T-helper 2 cell treated with Interferon-gamma antibody and Interleukin-4, amounts not matched to agents 5 μg/mL and 100 μg/mL, for 36 hours (primary cell): ENCODE measurements around the gene P3H1.
"Not testable (repeated sequence)": the region's sequence is repeated elsewhere in the genome, so short reads cannot be mapped to it uniquely, and the experiment has no call there.

Experiments
- DNase-seq: peaks from one replicate; pipeline ENCODE4 v3.0.0; 2021; ENCODE audit warnings: low spot score
- H3K27ac Mint-ChIP-seq: one replicate; pipeline ENCODE4 v1.8.0; 2021; ENCODE audit warnings: mild to moderate bottlenecking, mixed read lengths
- H3K27me3 Mint-ChIP-seq: one replicate; pipeline ENCODE4 v1.8.0; 2021; ENCODE audit warnings: low read depth, mixed read lengths
- H3K36me3 Mint-ChIP-seq: one replicate; pipeline ENCODE4 v1.8.0; 2021; ENCODE audit warnings: low read depth, mixed read lengths
- H3K4me1 Mint-ChIP-seq: one replicate; pipeline ENCODE4 v1.8.0; 2021; ENCODE audit warnings: low read depth, mixed read lengths
- H3K4me3 Mint-ChIP-seq: one replicate; pipeline ENCODE4 v1.8.0; 2022; ENCODE audit warnings: mild to moderate bottlenecking, moderate library complexity, mixed read lengths
- H3K9me3 Mint-ChIP-seq: one replicate; pipeline ENCODE4 v1.8.0; 2021; ENCODE audit warnings: mixed read lengths

The P3H1 gene

GRCh38 chr1:42762269-42762668 lies 4.6 kb downstream of the P3H1 start:
- no peaks in the 10 kb centered on the region for H3K27me3 Mint-ChIP-seq

GRCh38 chr1:42761567-42761966 lies 5.3 kb downstream of the P3H1 start:
- peaks cover 13% of the 10 kb centered on the region for H3K36me3 Mint-ChIP-seq
- no peaks in the 10 kb centered on the region for H3K27me3 Mint-ChIP-seq
- no peaks in the 10 kb centered on the region for H3K9me3 Mint-ChIP-seq
- DNase-seq = no peak
- H3K4me3 Mint-ChIP-seq = no peak overlapping the region
- H3K4me1 Mint-ChIP-seq = no peaks in the 10 kb centered on the region
- no peak overlapping the region for H3K27ac Mint-ChIP-seq

More at GRCh38 chr1:42762269-42762668, 4.6 kb downstream of the P3H1 start:
- H3K4me1 Mint-ChIP-seq = no peaks in the 10 kb centered on the region
- H3K36me3 Mint-ChIP-seq = peaks cover 9% of the 10 kb centered on the region
- H3K27ac Mint-ChIP-seq = no peak overlapping the region
- no peak overlapping the region for H3K4me3 Mint-ChIP-seq
- H3K9me3 Mint-ChIP-seq = no peaks in the 10 kb centered on the region
- no peak for DNase-seq

GRCh38 chr1:42759114-42759513 lies 7.7 kb downstream of the P3H1 start:
- Mint-ChIP-seq H3K4me3 (no peak overlapping the region), H3K36me3 (peaks cover 28% of the 10 kb centered on the region), H3K9me3 (no peaks in the 10 kb centered on the region), H3K27me3 (no peaks in the 10 kb centered on the region), H3K4me1 (no peaks in the 10 kb centered on the region), H3K27ac (no peak overlapping the region)
- DNase-seq = no peak

- DNase-seq = no peak
- peaks cover 32% of the 10 kb centered on the region for H3K36me3 Mint-ChIP-seq
- no peaks in the 10 kb centered on the region for H3K9me3 Mint-ChIP-seq
- no peak overlapping the region for H3K27ac Mint-ChIP-seq
- no peak overlapping the region for H3K4me3 Mint-ChIP-seq
- no peaks in the 10 kb centered on the region for H3K27me3 Mint-ChIP-seq
- no peaks in the 10 kb centered on the region for H3K4me1 Mint-ChIP-seq
These were observed 8.2 kb downstream of the P3H1 start for GRCh38 chr1:42758641-42759040.

- Mint-ChIP-seq H3K9me3 (no peaks in the 10 kb centered on the region), H3K4me3 (no peak overlapping the region), H3K27ac (no peak overlapping the region), H3K4me1 (no peaks in the 10 kb centered on the region), H3K27me3 (no peaks in the 10 kb centered on the region), H3K36me3 (peaks cover 35% of the 10 kb centered on the region)
- no peak for DNase-seq
These were observed 8.9 kb downstream of the P3H1 start for GRCh38 chr1:42757892-42758275.

GRCh38 chr1:42756956-42757891 lies 9.6 kb downstream of the P3H1 start:
- Mint-ChIP-seq H3K36me3 (peaks cover 42% of the 10 kb centered on the region), H3K4me3 (no peak overlapping the region), H3K27me3 (no peaks in the 10 kb centered on the region), H3K9me3 (no peaks in the 10 kb centered on the region), H3K4me1 (no peaks in the 10 kb centered on the region), H3K27ac (no peak overlapping the region)
- no peak for DNase-seq

- H3K4me1 Mint-ChIP-seq = no peaks in the 10 kb centered on the region
- DNase-seq = no peak
- H3K36me3 Mint-ChIP-seq = peaks cover 59% of the 10 kb centered on the region
- no peak overlapping the region for H3K4me3 Mint-ChIP-seq
- H3K27ac Mint-ChIP-seq = no peak overlapping the region
- H3K9me3 Mint-ChIP-seq = peaks cover 5% of the 10 kb centered on the region
- no peaks in the 10 kb centered on the region for H3K27me3 Mint-ChIP-seq
These were observed 13.8 kb downstream of the P3H1 start for GRCh38 chr1:42753070-42753469.

GRCh38 chr1:42752284-42752683 lies 14.5 kb downstream of the P3H1 start:
- H3K27ac Mint-ChIP-seq = no peak overlapping the region
- no peaks in the 10 kb centered on the region for H3K27me3 Mint-ChIP-seq
- H3K9me3 Mint-ChIP-seq = peaks cover 5% of the 10 kb centered on the region
- no peaks in the 10 kb centered on the region for H3K4me1 Mint-ChIP-seq
- H3K4me3 Mint-ChIP-seq = no peak overlapping the region
- peaks cover 59% of the 10 kb centered on the region for H3K36me3 Mint-ChIP-seq
- DNase-seq = no peak

GRCh38 chr1:42751511-42752070 lies 15.2 kb downstream of the P3H1 start:
- H3K9me3 Mint-ChIP-seq, H3K27me3 Mint-ChIP-seq, H3K4me1 Mint-ChIP-seq, H3K4me3 Mint-ChIP-seq, DNase-seq: not testable (repeated sequence)
- H3K27ac Mint-ChIP-seq = peak overlapping the region; percentile 34
- peaks cover 57% of the 10 kb centered on the region for H3K36me3 Mint-ChIP-seq

GRCh38 chr1:42750041-42750440 lies 16.8 kb downstream of the P3H1 start:
- H3K4me3 Mint-ChIP-seq = no peak overlapping the region
- no peaks in the 10 kb centered on the region for H3K27me3 Mint-ChIP-seq
- no peak for DNase-seq
- H3K4me1 Mint-ChIP-seq = no peaks in the 10 kb centered on the region
- H3K36me3 Mint-ChIP-seq = peaks cover 48% of the 10 kb centered on the region
- no peak overlapping the region for H3K27ac Mint-ChIP-seq
- peaks cover 5% of the 10 kb centered on the region for H3K9me3 Mint-ChIP-seq

- peaks cover 38% of the 10 kb centered on the region for H3K36me3 Mint-ChIP-seq
- no peaks in the 10 kb centered on the region for H3K27me3 Mint-ChIP-seq
- no peak for DNase-seq
- peaks cover 5% of the 10 kb centered on the region for H3K9me3 Mint-ChIP-seq
- no peak overlapping the region for H3K4me3 Mint-ChIP-seq
- peak overlapping the region; percentile 34 for H3K27ac Mint-ChIP-seq
- H3K4me1 Mint-ChIP-seq = no peaks in the 10 kb centered on the region
These were observed 18.1 kb downstream of the P3H1 start for GRCh38 chr1:42748461-42749410.

- H3K4me3 Mint-ChIP-seq = no peak overlapping the region
- peaks cover 5% of the 10 kb centered on the region for H3K9me3 Mint-ChIP-seq
- H3K36me3 Mint-ChIP-seq = peaks cover 36% of the 10 kb centered on the region
- no peaks in the 10 kb centered on the region for H3K27me3 Mint-ChIP-seq
- H3K27ac Mint-ChIP-seq = no peak overlapping the region
- DNase-seq = no peak
- no peaks in the 10 kb centered on the region for H3K4me1 Mint-ChIP-seq
These were observed 18.8 kb downstream of the P3H1 start for GRCh38 chr1:42748021-42748420.

- DNase-seq = no peak
- no peaks in the 10 kb centered on the region for H3K4me1 Mint-ChIP-seq
- H3K27ac Mint-ChIP-seq = no peak overlapping the region
- peaks cover 5% of the 10 kb centered on the region for H3K9me3 Mint-ChIP-seq
- H3K27me3 Mint-ChIP-seq = no peaks in the 10 kb centered on the region
- H3K4me3 Mint-ChIP-seq = no peak overlapping the region
- peaks cover 27% of the 10 kb centered on the region for H3K36me3 Mint-ChIP-seq
These were observed 19.7 kb downstream of the P3H1 start for GRCh38 chr1:42747125-42747524.
